Cardiac fibroblast (primary cell): ENCODE data around the gene PAM.

ENCODE experiments used
- DNase-seq, 2 donors: peaks; one replicate each; pipeline versions ENCODE4 v3.0.0 to v3.0.0-alpha.2; 2010; ENCODE audit warnings: low read depth in 2 of 2
- H3K4me3 ChIP-seq, 2 donors: replicated peaks in 1 of 2; 1 replicate in 1 of 2; 2 replicates in 1 of 2; pipeline ENCODE4 v1.5.1; 2011; ENCODE audit warnings: low read depth in 2 of 2, low read length in 2 of 2, mild to moderate bottlenecking in 2 of 2, moderate library complexity in 1 of 2
- CTCF ChIP-seq: IDR thresholded peaks from one replicate; pipeline ENCODE4 v1.5.1; 2011; ENCODE audit warnings: low read depth, mild to moderate bottlenecking, low read length, inconsistent platforms

Gene PAM

DNA sequence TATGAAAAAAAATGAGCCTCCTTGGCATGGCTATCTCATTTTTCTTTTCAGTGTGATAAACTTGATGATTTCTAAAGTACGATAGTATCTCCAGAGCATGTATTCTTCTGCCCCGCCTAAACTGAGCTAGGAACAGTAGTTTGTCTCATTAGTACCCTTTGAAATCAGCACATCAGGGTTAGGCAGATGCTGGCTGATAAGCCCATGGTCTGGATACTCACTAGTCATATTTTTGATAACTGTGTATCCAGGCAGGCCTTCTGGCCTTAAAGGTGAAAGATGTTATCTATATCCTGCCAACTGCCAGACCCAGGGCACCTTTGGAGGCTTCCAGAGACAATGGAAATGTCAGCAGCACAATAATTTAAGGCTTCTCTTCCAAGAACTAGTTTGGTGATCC is 261.1 kb downstream of the PAM start:
- DNase-seq = no peak
- no peak for TF ChIP-seq CTCF
- no peak overlapping the region for H3K4me3 ChIP-seq

DNA sequence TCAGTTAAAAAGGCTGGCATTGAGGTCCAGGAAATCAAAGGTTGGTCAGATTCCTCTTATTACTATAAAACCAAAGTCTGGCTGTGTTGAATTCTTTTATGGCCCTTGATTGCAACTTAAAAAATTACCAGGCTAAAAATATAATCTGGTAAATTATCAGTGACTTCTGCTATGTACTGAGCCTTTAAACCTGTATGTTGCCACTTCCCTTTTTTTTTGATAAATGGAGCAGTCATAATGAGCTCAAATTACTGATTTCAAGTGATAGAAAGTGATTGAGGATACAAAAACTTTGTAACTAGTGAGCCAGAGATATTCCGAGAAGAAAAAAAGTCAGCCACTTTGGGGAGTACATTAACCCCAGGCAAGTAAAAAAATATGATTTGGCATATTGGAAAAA is 264.7 kb downstream of the PAM start:
- TF ChIP-seq CTCF = no peak
- DNase-seq = no peak
- H3K4me3 ChIP-seq = no peak overlapping the region

GRCh38 chr5:103021314-103021713 is 266.2 kb downstream of the PAM start:
- H3K4me3 ChIP-seq = no peak overlapping the region
- no peak for TF ChIP-seq CTCF
- DNase-seq = peak in 1 of 2 donors; percentile 8

DNA sequence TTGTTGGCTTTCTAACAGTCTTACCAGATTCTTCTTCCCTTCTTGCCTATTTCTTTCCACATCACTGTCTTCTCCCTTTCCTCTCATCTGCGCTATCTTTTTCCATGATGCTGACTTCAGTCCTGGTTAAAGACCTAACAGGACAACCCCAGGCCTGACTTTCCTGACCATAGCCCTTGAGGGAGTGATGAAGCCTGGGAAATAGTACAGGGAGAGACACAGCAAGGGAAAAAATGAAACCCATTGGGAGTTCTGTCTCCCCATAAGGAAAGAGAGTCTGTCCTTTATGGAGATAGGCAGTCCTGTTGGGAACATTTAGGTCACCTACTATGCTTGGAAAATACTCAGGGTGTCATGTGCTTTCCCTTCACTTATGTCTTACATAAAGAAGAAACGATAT is 272.2 kb downstream of the PAM start:
- TF ChIP-seq CTCF = no peak
- no peak overlapping the region for H3K4me3 ChIP-seq
- no peak for DNase-seq

DNA sequence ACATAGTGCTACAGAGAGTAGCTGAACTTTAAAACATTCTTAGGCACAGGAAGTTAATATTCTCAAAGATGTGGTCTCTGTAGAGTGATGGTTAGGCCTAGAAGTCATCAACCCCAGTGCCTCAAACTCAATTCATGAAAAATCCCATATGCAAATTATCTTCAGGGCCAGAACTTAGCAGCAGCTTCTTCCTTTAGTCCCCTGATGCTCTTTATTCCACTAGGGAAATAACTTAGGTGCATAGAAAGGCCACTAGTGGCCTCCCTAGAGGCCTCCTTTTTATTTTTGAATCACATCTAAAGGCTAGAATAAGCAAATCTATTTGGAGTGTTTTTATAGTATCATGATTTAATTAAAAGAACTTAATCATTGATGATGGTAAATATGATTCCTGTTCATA is 276.5 kb downstream of the PAM start:
- TF ChIP-seq CTCF = peak; percentile 32
- no peak overlapping the region for H3K4me3 ChIP-seq
- DNase-seq = peak; percentile 4 to 11

GRCh38 chr5:103033696-103034095 is 278.6 kb downstream of the PAM start:
- no peak for DNase-seq
- TF ChIP-seq CTCF = no peak
- no peak overlapping the region for H3K4me3 ChIP-seq

DNA sequence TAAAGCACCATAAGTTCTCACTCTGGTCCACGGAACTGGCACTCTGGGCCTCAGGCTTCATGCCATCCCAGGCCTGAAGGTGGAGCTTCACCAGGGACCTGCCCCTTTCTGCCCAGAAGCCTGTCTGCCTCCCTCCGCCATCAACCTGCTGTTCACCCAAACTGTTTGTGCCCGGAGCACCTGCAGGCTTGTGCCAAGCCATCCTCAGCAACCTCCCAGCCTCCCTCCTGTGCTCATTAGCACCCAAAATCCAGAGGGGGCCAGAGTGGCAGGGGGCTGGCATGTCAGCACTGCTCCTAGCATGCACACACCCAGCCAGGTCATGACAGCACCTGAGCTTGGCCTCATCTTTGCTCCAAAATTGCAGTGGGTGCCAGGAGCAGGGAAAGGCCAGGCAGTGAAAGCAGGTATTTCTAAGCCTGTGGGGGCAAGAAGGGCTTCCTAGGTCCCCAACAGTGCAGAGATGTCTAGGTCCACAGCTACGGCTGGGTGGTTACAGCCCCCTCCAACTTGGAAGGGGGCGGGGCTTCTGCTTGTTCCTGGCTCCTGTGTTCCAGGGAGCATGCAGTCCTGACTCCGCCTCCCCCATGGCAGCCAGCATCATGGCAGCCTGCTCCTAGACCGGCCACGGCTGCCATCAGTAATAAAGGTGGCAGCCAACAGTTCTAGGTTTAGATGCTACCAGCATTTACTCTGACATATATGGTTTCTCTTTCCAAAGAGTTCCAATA is 279.7 kb downstream of the PAM start:
- DNase-seq = no peak
- no peak for TF ChIP-seq CTCF
- no peak overlapping the region for H3K4me3 ChIP-seq
